HUES48 (cell line): ENCODE data around the gene ZHX3.
"Not testable (repeated sequence)": the region's sequence is repeated elsewhere in the genome, so short reads cannot be mapped to it uniquely, and the experiment has no call there.

Experiments used
- H3K27ac ChIP-seq: one replicate; pipeline ENCODE4 v1.7.0; 2013; ENCODE audit warnings: low read depth, low read length, inconsistent platforms
- H3K27me3 ChIP-seq: 2 replicates; pipeline ENCODE4 v1.6.1; 2013; ENCODE audit warnings: mild to moderate bottlenecking, low read length; ENCODE audit not compliant: control insufficient read depth, insufficient read depth
- H3K36me3 ChIP-seq: 2 replicates; pipeline ENCODE4 v1.6.1; 2013; ENCODE audit warnings: low read length; ENCODE audit not compliant: control insufficient read depth, insufficient read depth
- H3K4me1 ChIP-seq: 2 replicates; pipeline ENCODE4 v1.6.1; 2013; ENCODE audit warnings: mild to moderate bottlenecking, low read length; ENCODE audit not compliant: control insufficient read depth, insufficient read depth
- H3K4me3 ChIP-seq: 2 replicates; pipeline ENCODE4 v1.5.1; 2013; ENCODE audit warnings: mild to moderate bottlenecking, low read depth, low read length
- H3K9ac ChIP-seq: 2 replicates; pipeline ENCODE4 v1.6.1; 2013; ENCODE audit warnings: mild to moderate bottlenecking, low read depth, low read length, moderate library complexity
- H3K9me3 ChIP-seq: 2 replicates; pipeline ENCODE4 v1.6.1; 2013; ENCODE audit warnings: low read length; ENCODE audit not compliant: control insufficient read depth, insufficient read depth

The ZHX3 gene

GRCh38 chr20:41249411-41250281, 67.9 kb downstream of the ZHX3 start:
- H3K4me3 ChIP-seq, result no peak overlapping the region
- no peak overlapping the region for H3K27ac ChIP-seq
- peaks cover 12% of the 10 kb centered on the region for H3K4me1 ChIP-seq
- H3K9ac ChIP-seq, result no peak overlapping the region
- peaks cover 7% of the 10 kb centered on the region; the same call in 1 of the 2 replicates for H3K27me3 ChIP-seq
- no peaks in the 10 kb centered on the region for H3K9me3 ChIP-seq
- H3K36me3 ChIP-seq, result no peaks in the 10 kb centered on the region

GRCh38 chr20:41248368-41249024, 69.0 kb downstream of the ZHX3 start:
- H3K9ac ChIP-seq, result no peak overlapping the region
- H3K4me3 ChIP-seq, result no peak overlapping the region
- H3K27ac ChIP-seq, result no peak overlapping the region
- H3K9me3 ChIP-seq, result no peaks in the 10 kb centered on the region
- H3K4me1 ChIP-seq, result peaks cover 12% of the 10 kb centered on the region
- peaks cover 11% of the 10 kb centered on the region; the same call in 1 of the 2 replicates for H3K27me3 ChIP-seq
- H3K36me3 ChIP-seq, result no peaks in the 10 kb centered on the region

GRCh38 chr20:41247523-41248367, 69.8 kb downstream of the ZHX3 start:
- no peak overlapping the region for H3K9ac ChIP-seq
- H3K4me1 ChIP-seq, result peaks cover 12% of the 10 kb centered on the region
- no peak overlapping the region for H3K4me3 ChIP-seq
- no peaks in the 10 kb centered on the region for H3K36me3 ChIP-seq
- no peak overlapping the region for H3K27ac ChIP-seq
- peaks cover 11% of the 10 kb centered on the region; the same call in 1 of the 2 replicates for H3K27me3 ChIP-seq
- H3K9me3 ChIP-seq, result no peaks in the 10 kb centered on the region

DNA sequence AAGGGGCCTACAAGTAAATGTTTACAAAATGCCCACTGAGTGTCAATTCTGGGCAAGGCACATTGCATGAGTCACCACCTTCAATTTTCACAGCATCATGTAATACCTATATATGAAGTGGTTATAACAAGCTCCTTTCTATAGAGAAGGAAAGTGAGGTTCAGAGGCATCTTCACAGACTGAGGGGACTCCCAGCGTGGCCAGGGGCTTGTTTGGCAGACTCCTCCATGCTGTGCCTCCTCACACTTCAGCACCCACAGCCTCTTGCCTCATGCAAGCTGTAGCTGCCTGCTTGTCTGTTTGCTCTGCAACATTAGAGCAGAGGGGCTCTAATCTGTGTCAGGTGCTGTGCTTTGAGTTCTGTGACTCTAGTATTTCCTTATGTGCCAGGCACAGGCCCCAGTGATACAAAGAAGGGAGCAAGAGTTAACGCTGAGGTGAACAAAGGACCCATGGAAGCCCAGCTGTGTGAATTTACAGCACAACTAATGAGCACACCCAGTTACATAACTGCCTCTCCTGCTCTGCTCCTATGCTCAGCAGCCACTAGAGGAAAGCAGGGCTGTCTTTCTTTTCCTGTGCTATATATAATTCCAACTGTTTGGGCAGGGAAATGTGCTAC, 72.3 kb downstream of the ZHX3 start:
- Histone ChIP-seq H3K4me1 (peaks cover 12% of the 10 kb centered on the region), H3K9ac (no peak overlapping the region)

DNA sequence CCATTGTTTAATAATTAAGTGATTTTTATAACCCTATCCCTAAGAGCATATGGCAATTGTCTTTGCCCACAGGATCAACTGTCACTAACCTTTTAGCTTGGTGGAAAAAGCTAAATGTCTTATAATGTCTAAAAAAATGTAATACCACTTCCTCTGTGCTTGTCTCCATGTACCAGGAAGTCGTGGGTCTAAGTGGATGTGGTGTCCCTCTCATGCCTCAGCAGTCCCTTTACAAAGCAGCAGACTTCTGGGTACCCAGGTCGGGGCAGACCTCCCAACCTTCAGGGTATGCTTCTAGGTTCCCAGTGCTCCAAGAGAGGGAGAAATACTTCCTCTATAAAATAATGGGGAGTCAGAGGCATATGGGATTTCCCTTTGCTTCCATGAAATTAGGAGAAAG, 74.7 kb downstream of the ZHX3 start:
- Histone ChIP-seq H3K9ac (no peak overlapping the region), H3K27ac (no peak overlapping the region), H3K4me3 (no peak overlapping the region)

More for the DNA sequence above, 72.3 kb downstream of the ZHX3 start:
- no peaks in the 10 kb centered on the region for H3K36me3 ChIP-seq
- H3K27ac ChIP-seq, result no peak overlapping the region
- peaks cover 11% of the 10 kb centered on the region; the same call in 1 of the 2 replicates for H3K27me3 ChIP-seq
- H3K9me3 ChIP-seq, result no peaks in the 10 kb centered on the region
- H3K4me3 ChIP-seq, result no peak overlapping the region

GRCh38 chr20:41242352-41242751, 75.2 kb downstream of the ZHX3 start:
- Histone ChIP-seq H3K9me3 (no peaks in the 10 kb centered on the region), H3K9ac (no peak overlapping the region), H3K4me3 (no peak overlapping the region), H3K4me1 (peaks cover 8% of the 10 kb centered on the region), H3K36me3 (no peaks in the 10 kb centered on the region), H3K27ac (no peak overlapping the region), H3K27me3 (peaks cover 11% of the 10 kb centered on the region; the same call in 1 of the 2 replicates)

More for the DNA sequence above, 74.7 kb downstream of the ZHX3 start:
- Histone ChIP-seq H3K4me1 (peaks cover 8% of the 10 kb centered on the region), H3K36me3 (no peaks in the 10 kb centered on the region), H3K9me3 (no peaks in the 10 kb centered on the region), H3K27me3 (peaks cover 11% of the 10 kb centered on the region; the same call in 1 of the 2 replicates)

DNA sequence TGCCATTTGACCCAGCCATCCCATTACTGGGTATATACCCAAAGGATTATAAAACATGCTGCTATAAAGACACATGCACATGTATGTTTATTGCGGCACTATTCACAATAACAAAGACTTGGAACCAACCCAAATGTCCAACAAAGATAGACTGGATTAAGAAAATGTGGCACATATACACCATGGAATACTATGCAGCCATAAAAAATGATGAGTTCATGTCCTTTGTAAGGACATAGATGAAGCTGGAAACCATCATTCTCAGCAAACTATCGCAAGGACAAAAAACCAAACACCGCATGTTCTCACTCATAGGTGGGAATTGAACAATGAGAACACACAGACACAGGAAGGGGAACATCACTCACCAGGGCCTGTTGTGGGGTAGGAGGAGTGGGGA, 80.3 kb downstream of the ZHX3 start:
- H3K4me3 ChIP-seq, H3K36me3 ChIP-seq, H3K9me3 ChIP-seq, H3K27ac ChIP-seq, H3K9ac ChIP-seq, H3K4me1 ChIP-seq, H3K27me3 ChIP-seq: not testable (repeated sequence)

DNA sequence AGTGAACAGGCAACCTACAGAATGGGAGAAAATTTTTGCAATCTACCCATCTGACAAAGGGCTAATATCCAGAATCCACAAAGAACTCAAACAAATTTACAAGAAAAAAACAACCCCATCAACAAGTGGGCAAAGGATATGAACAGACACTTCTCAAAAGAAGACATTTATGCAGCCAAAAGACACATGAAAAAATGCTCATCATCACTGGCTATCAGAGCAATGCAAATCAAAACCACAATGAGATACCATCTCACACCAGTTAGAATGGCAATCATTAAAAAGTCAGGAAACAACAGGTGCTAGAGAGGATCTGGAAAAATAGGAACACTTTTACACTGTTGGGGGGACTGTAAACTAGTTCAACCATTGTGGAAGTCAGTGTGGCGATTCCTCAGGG, 80.7 kb downstream of the ZHX3 start:
- H3K4me3 ChIP-seq, H3K4me1 ChIP-seq, H3K27me3 ChIP-seq, H3K27ac ChIP-seq, H3K9ac ChIP-seq, H3K9me3 ChIP-seq, H3K36me3 ChIP-seq: not testable (repeated sequence)

DNA sequence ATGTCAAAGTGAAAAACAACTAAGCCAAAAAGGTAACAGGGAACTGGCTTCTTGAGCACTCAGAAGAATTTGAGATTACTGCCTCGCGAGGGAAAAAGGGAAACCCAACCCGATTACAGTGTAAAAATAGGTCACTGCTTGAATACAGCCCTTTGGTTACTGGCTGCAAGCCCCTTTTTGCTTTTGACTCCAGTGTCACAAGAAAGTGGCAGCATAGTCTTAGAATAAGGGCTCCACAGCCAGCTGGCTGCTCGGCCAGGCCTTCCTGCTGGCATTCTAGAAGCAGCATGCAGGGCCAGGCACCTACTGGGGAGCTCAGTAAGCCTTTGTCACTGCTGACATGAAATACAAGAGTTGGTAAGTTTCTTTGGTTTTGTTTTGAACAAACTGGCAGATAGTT, 83.0 kb downstream of the ZHX3 start:
- Histone ChIP-seq H3K9ac (no peak overlapping the region), H3K27me3 (no peaks in the 10 kb centered on the region), H3K4me1 (no peaks in the 10 kb centered on the region), H3K9me3 (no peaks in the 10 kb centered on the region), H3K4me3 (no peak overlapping the region), H3K27ac (no peak overlapping the region), H3K36me3 (no peaks in the 10 kb centered on the region)

DNA sequence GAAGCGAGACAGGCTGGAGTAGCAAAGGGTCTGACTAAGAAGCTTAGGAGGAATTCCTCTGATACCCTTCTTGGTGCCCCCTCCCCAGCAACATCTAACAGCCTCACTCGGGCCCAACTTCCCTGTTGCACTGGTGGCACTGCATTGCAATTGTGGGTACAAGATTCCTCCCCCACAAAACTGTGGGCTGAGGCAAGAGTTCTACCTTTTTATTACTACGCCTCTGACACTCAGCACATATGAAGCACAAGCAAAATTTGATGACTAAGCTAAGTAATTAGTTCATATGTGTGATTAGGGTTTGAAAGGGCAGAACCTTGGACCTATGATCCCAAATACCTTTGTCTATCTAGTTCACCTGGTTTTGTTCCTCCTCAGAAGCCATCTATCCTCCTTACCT, 83.5 kb downstream of the ZHX3 start:
- H3K27me3 ChIP-seq, result no peaks in the 10 kb centered on the region
- no peaks in the 10 kb centered on the region for H3K9me3 ChIP-seq
- H3K27ac ChIP-seq, result no peak overlapping the region
- no peaks in the 10 kb centered on the region for H3K36me3 ChIP-seq
- H3K9ac ChIP-seq, result no peak overlapping the region
- no peaks in the 10 kb centered on the region for H3K4me1 ChIP-seq
- H3K4me3 ChIP-seq, result no peak overlapping the region
